Activated CD8-positive, alpha-beta memory T cell treated with anti-CD3 and anti-CD28 coated beads for 24 hours (primary cell): ENCODE measurements around the gene GIMAP8.

Experiments
- DNase-seq: peaks from one replicate; pipeline ENCODE4 v3.0.0-alpha.2; 2020

The GIMAP8 gene

GRCh38 chr7:150450491-150451001 lies at the start of gene GIMAP8:
Gene GIMAP8 (plus strand): TSS chr7:150450630. CDS start chr7:150466699, 16,069 bp downstream.
- DNase-seq, result no peak

GRCh38 chr7:150400788-150401423 lies 49.5 kb upstream of the GIMAP8 start:
- DNase-seq, result no peak

GRCh38 chr7:150401424-150401790 lies 49.0 kb upstream of the GIMAP8 start:
- no peak for DNase-seq

GRCh38 chr7:150401861-150402631 lies 48.4 kb upstream of the GIMAP8 start:
- no peak for DNase-seq

GRCh38 chr7:150402671-150403321 lies 47.6 kb upstream of the GIMAP8 start:
- DNase-seq, result no peak

- DNase-seq, result no peak
Measured at GRCh38 chr7:150403376-150404171, 46.9 kb upstream of the GIMAP8 start.

GRCh38 chr7:150404172-150404804 lies 46.1 kb upstream of the GIMAP8 start:
- no peak for DNase-seq

GRCh38 chr7:150404805-150405583 lies 45.4 kb upstream of the GIMAP8 start:
- DNase-seq, result peak; percentile 89

GRCh38 chr7:150405584-150406311 lies 44.7 kb upstream of the GIMAP8 start:
- DNase-seq, result peak; percentile 68

- DNase-seq, result no peak
Measured at GRCh38 chr7:150406312-150406566, 44.2 kb upstream of the GIMAP8 start.

- peak; percentile 72 for DNase-seq
Measured at GRCh38 chr7:150406567-150407421, 43.6 kb upstream of the GIMAP8 start.

- DNase-seq, result no peak
Measured at GRCh38 chr7:150407588-150408392, 42.6 kb upstream of the GIMAP8 start.

GRCh38 chr7:150408393-150409299 lies 41.8 kb upstream of the GIMAP8 start:
- no peak for DNase-seq

GRCh38 chr7:150409300-150410030 lies 41.0 kb upstream of the GIMAP8 start:
- DNase-seq, result no peak

GRCh38 chr7:150410131-150410530 lies 40.3 kb upstream of the GIMAP8 start:
- no peak for DNase-seq

- no peak for DNase-seq
Measured at GRCh38 chr7:150410680-150411346, 39.6 kb upstream of the GIMAP8 start.

- no peak for DNase-seq
Measured at GRCh38 chr7:150411606-150412005, 38.8 kb upstream of the GIMAP8 start.
